ENCODE results near the gene CLRN3.

DNA sequence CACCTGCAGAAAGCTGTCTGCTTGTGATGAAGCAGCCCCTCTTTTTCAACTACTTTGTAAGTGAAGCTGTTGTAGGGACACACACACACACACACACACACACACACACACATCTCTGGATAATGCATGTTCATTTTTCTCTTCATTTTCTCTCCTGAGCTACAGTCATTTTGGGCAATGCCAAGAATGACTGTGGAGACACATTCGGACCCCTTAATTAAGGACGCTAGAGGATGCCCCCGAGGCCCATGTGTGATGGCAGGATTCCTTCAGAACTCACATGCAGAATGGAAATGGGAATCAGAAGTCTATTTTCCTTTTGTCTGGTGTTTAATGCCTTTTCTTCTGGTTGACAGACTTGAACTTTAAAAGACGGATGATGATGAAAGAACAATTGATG is 56.6 kb downstream of the CLRN3 start:
- no peak for TF ChIP-seq CTCF (IDR thresholded peaks at IDR 0.05)
- TF ChIP-seq NR3C1 (IDR thresholded peaks at IDR 0.05) = no peak

All from A549 (cell line).